GM21515 (cell line): ENCODE data around the gene CORO7.

Experiments used
- ATAC-seq: cut with Tn5 transposase; IDR thresholded peaks from one replicate; pipeline ENCODE4 v1.9.1; 2021; ENCODE audit not compliant: unreplicated experiment

The CORO7 gene

GRCh38 chr16:4373356-4373908 lies 43.0 kb downstream of the CORO7 start:
- no peak for ATAC-seq

GRCh38 chr16:4372578-4373355 lies 43.6 kb downstream of the CORO7 start:
- no peak for ATAC-seq

GRCh38 chr16:4372001-4372577 lies 44.3 kb downstream of the CORO7 start:
- no peak for ATAC-seq

- ATAC-seq: no peak
Measured at GRCh38 chr16:4371357-4372000, 44.9 kb downstream of the CORO7 start, which contains the start of gene VASN. Gene VASN (plus strand): TSS chr16:4371848. CDS start chr16:4380878, 9,030 bp downstream.

- ATAC-seq: no peak
Measured at GRCh38 chr16:4370570-4371356, 45.6 kb downstream of the CORO7 start.

GRCh38 chr16:4370151-4370550 lies 46.2 kb downstream of the CORO7 start:
- ATAC-seq: no peak

- ATAC-seq: no peak
Measured at GRCh38 chr16:4369007-4369733, 47.2 kb downstream of the CORO7 start.

- ATAC-seq: no peak
Measured at GRCh38 chr16:4367393-4367856, 49.0 kb downstream of the CORO7 start.

GRCh38 chr16:4366016-4366415 lies 50.4 kb downstream of the CORO7 start:
- ATAC-seq: no peak

GRCh38 chr16:4365615-4366014 lies 50.8 kb downstream of the CORO7 start:
- no peak for ATAC-seq

GRCh38 chr16:4365014-4365406 lies 51.4 kb downstream of the CORO7 start:
- no peak for ATAC-seq

GRCh38 chr16:4364196-4365013 lies 52.0 kb downstream of the CORO7 start:
- ATAC-seq: no peak

GRCh38 chr16:4362476-4363135 lies 53.8 kb downstream of the CORO7 start:
- ATAC-seq: no peak

GRCh38 chr16:4361944-4362311 lies 54.5 kb downstream of the CORO7 start:
- no peak for ATAC-seq

GRCh38 chr16:4361033-4361943 lies 55.1 kb downstream of the CORO7 start:
- ATAC-seq: no peak

- no peak for ATAC-seq
Measured at GRCh38 chr16:4360538-4361021, 55.8 kb downstream of the CORO7 start.

- no peak for ATAC-seq
Measured at GRCh38 chr16:4359914-4360313, 56.5 kb downstream of the CORO7 start.
